Measurements from ENCODE around the gene ALKBH5.
A peak's percentile ranks its signal among the peaks of the same experiment; 100 is the strongest.

The ALKBH5 gene

DNA sequence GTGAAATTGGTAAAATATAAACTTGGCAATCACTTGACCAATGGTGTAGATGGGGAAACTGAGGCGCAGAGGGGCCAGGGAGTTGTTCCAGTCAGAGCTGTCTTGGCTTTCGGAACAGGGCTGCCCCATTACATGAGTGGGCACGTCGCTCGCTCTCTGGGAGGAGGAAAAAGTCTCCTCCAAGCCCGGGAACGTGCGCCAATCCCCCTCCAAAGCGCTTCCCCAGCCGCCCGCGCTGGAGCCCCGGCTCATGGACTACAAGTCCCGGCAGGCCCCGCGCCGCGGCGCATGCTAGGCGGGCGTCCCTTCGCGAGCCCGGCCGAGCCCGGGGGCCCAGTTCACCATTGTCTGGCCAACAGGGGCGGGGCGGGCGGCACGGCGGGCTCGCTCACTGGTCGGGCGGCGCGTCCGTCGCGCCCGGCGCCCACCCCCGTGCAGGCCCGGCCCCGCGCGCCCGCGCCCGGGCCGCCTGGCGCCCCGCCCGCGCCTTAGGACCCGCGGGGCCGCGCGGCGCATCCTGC lies 41.6 kb downstream of the ALKBH5 start, which contains the start of gene LLGL1:
Gene LLGL1 (plus strand): TSS at position 515 of the 521 bp plus-strand sequence. CDS start 48 bp downstream, outside the sequence.
- DNase-seq = peak; percentile 97

DNA sequence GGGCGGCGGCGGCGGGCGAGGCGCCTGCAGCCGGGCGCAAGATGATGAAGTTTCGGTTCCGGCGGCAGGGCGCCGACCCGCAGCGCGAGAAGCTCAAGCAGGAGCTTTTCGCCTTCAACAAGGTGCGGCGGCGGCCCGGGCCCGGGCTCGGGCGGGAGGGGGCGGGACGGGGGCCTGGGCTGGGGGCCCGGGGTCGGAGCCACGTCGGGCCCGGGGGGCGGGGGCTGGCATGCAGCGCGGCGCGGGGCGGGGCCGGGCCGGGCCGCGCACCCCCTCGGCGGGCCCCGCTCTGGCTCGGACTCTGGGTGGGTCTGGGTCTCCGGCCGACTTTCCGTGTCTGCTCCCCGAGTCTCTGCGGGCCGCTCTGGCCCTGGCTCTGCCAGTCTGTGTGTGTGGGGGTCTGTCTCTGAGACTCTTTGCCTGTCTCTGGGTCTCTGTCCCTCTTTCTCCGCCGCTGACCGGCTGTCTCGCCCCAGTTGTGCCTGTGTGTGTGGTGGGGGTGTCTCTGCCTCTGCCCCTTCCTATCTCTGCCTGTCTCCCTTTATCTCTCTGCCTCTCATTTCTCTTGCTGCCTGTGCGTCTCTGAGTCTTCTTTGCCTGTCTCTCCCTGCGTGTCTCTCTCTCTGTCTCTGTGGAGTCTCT lies 42.1 kb downstream of the ALKBH5 start:
- no peak for DNase-seq

DNA sequence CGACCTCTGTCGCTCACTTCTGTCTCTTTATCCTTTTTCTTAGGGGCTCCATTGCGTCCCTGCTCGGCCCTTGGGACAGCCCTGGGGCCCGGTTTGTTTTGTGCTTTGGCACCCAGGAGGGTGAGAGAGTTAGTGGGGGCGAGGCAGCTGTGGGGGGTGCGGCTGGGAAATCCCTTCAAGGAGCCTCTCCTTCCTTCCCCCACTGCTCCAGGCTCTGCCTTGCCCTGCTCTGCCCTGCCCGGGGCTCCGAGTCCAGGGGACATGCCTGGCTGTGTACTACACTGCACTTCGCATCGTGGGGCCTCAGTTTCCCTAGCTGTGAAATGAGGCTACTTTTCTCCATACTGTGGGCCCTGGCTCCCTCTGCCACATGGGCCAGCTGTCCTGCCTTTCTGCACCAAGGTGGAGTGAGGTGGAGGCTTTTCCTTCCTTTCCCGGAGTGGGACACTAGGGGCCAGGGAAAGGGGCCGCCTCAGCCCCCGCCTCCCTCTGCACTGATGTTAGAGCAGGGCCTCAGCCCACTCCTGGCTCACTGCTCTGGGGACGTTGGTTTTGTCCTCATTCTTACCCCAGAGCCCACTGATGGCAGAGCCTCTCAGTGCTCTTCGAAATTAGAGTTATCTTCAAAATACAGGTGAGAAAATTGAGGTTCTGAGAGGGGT lies 42.8 kb downstream of the ALKBH5 start:
- peak; percentile 22 for DNase-seq

DNA sequence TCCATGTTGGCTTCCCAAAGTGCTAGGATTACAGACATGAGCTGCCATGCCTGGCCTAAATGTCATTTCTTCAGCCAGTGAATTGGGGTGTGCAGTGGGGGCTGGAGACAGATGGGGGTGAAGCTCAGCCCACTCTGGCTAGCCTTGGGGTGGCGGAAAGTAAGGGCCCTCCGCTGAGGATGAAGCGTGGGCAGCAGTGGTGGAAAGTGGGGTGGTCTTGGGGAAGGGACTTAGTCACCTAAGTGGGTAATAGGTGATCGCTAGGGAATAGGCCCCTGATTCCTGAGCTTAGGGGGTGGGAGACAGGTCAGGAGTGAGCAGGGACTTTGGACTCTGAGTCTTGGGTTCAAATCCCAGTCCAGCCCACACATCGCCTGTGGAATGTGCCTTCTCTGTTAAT lies 44.0 kb downstream of the ALKBH5 start:
- no peak for DNase-seq

DNA sequence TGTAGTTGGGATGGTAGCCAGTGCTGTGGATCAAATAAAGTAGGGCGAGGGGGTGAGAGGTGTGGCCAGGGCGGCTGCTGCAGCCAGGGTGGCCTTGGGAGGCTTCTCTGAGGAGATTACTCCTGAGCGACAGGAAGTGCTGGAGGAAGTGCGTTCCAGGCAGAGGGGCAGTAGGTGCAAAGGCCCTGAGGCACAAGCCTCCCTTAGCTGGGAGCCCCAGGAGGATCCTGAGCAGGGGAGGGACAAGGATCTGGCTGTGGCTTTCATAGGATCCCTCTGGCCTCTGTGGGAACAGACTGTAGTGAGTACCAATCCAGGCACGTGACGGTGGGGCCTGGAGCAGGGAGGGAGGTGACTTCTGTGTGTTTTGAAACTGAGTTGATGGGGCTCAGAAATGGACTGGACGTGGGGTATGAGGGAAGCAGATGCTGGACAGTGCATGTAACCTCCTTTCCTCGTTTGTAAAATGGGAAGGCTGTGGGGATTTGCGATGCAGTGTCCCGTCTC lies 44.6 kb downstream of the ALKBH5 start:
- DNase-seq = no peak

DNA sequence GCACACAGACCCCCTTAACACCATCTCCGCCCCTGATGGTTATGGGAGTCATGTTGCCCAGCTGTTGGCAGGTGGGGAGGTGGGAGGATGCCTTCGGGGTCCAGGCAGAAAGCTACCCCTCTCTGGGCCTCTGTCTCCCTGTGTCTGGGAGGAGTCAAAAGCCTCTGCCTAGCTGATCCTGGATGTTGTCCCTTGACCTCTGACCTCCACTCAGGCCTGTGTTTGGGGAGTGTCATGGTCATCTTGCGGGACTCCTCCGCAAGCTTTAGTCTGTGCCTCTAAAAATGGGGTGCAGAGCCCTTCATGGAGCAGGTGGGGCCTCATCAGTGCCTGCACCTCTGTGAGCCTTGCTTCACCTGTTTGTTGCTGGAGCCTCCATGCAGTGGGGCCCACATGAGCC lies 45.6 kb downstream of the ALKBH5 start:
- DNase-seq = no peak

DNA sequence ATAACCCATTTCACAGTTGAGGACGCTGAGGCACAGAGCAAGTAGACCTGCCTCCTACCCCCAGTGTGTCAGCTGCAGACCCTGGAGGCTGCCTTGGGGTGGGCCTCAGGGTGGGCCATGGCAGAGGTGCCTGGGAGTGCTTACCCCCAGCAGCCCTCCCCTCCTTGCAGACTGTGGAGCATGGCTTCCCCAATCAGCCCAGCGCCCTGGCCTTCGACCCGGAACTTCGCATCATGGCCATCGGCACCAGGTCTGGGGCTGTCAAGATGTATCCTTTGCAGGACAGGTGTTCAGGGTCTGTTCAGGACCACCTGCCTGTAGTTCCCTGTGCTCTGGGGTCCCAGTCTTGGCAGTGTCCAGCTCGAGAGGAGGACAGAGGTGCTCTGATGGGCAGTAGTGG lies 46.1 kb downstream of the ALKBH5 start:
- DNase-seq = no peak

DNA sequence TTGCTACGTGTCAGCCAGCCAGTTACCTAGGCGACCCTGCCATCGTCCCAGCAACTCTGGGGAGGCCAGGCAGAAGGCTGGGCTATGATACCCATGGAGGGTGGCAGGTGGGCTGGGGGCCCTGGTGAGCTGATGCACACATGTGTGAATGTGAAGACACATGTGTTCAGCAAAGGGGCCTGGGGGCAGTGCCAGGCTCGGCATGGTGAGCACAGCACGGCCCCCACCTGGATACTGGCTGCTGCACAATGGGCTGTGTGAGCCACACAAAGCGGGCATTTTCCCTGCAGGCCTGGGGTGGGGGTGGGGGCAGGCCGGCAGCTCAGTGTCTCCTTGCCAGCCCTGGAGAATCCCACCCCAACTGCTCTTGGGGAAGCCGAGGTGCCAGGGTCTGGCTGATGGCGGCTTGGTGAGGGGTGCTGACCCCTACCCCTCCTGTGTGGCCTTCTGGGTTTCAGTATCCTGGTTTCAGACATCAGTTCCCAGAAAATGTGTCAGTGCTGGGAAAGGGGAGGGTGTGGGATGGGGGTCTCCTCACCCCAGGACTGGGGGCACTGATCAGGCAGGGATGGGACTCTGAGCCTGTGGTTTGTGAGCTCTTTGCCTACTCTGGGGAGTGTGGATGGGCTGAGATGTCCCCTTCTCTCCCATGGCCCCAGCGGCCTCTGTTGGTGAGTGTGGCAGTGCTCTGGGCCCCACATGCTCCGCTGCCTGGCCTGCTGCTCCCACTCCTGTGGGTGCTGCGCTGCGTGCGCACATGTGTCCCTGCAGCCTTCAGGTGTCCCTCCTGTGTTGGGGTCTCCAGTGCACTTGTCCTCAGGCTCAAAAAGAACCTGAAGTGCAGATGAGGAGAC lies 46.9 kb downstream of the ALKBH5 start:
- no peak for DNase-seq

DNA sequence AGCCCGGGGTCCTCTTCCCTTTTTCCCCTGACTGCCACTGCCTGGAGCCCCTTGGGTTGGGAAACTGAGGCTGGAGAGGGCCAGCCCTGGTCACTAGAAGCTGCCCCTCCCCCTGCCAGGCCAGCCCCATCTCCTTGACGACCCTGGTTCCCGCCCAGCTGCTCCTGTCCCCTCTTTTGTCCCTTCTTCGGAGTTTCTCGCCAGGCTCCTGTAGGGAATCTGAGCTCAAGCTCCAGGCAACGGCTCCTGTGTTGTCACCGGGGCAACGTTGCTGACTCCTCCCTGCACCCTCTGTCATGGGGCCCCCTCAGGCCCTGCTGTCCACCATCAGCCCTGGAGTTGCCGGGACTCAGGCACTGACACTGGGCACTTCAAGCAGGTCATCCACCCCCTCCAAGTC lies 47.5 kb downstream of the ALKBH5 start:
- no peak for DNase-seq

DNA sequence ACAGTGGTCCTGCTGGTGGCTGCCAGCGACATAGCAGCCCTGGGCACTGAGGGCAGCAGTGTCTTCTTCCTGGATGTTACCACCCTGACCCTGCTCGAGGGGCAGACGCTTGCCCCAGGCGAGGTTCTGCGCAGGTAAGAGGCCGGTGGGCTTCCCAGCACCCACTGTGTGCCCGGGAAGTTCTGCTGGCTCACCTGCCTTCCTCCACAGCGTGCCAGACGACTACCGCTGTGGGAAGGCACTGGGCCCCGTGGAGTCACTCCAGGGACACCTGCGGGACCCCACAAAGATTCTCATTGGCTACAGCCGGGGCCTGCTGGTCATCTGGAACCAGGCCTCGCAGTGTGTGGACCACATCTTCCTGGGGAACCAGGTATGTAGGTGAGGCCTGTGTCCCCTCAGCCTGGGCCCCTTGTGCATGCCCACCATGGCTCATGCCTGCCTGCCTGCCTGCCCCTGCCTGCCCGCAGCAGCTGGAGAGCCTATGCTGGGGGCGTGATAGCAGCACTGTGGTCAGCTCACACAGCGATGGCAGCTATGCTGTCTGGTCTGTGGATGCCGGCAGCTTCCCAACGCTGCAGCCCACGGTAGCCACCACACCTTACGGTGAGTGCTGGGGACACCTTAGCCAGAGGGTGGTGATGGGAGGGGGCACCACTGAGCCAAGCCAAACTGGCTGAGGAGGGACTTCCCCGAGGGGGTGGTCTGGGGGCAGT lies 50.3 kb downstream of the ALKBH5 start:
- DNase-seq = no peak

DNA sequence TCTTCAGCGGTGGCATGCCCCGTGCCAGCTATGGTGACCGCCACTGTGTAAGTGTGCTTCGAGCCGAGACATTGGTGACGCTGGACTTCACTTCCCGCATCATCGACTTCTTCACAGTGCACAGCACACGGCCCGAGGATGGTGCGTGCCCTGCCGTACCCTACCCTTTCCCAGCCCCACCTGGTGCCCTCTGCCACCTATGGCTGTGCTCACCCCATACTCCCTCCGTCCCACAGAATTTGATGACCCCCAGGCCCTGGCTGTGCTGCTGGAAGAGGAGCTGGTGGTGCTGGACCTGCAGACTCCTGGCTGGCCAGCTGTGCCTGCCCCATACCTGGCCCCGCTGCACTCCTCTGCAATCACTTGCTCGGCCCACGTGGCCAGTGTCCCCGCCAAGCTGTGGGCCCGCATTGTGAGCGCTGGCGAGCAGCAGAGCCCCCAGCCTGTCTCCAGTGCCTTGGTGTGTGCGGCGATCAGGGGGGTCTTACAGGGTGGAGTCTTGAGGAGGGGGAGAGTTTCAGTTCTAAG lies 51.3 kb downstream of the ALKBH5 start:
- no peak for DNase-seq

DNA sequence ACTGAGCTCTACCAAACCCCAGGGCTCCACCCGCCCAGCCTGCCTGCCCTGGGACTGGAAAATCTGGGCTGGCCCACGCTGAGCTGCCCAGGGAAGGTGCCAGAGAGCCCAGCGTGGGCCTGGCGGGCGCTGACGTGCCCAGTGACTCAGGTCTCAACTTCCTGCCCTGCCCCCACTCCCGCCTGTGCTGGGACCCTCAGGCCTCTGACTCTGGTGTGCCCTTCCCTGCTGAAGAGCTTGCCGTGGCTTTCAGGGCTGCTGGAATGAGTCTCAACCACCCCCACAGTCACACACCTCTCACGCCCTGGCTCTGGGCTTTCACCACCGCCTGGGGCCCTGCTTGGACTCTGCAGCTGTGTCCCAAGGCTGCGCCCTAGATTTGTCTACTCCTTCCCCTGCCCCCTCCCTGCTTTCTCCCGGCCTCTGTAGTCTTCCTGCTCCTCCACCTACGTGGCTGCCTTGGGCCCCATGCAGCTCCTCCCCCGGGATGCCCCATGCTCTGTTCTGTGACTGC lies 52.2 kb downstream of the ALKBH5 start:
- no peak for DNase-seq

DNA sequence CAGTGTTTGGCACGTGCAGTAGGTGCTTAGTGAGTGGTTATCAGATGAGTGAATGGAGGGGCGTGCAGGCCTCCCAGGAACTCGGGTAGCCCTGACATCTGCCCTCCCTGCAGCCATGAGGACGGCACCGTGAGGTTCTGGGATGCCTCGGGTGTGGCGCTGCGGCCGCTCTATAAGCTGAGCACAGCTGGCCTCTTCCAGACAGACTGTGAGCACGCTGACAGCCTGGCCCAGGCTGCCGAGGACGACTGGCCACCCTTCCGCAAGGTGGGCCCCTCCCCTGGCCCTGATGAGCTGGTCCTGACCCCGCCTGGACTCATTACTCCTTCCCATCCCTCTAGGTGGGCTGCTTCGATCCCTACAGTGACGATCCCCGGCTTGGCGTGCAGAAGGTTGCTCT lies 52.9 kb downstream of the ALKBH5 start:
- DNase-seq = no peak

DNA sequence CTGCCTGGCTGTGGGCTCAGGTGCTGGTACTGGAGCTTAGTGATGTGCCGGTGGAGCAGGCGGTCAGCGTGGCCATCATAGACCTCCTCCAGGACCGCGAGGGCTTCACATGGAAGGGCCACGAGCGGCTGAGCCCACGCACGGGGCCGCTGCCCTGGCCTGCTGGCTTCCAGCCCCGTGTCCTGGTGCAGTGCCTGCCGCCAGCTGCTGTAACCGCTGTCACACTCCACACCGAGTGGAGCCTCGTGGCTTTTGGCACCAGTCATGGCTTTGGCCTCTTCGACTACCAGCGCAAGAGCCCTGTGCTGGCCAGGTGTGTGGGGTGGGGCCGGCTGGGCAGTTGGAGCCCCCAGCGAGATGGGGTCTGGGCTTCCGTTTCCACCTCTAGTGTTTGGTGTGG lies 53.8 kb downstream of the ALKBH5 start:
- DNase-seq = no peak

DNA sequence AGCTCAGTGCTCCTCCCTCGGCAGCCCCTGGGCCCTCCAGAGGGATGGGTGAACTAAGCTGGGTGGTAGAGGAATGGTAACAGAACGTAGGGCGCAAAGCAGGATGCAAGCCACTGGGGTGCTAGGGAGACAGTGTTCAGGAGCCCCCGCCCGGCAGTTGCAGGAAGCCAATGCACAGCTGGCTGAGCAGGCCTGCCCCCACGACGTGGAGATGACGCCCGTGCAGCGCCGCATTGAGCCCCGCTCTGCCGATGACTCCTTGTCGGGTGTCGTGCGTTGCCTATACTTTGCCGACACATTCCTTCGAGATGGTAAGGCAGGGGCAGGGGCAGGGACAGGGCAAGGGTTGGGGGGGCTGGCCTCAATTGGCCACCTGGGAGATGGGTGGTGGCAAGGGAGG lies 54.7 kb downstream of the ALKBH5 start:
- DNase-seq = no peak

DNA sequence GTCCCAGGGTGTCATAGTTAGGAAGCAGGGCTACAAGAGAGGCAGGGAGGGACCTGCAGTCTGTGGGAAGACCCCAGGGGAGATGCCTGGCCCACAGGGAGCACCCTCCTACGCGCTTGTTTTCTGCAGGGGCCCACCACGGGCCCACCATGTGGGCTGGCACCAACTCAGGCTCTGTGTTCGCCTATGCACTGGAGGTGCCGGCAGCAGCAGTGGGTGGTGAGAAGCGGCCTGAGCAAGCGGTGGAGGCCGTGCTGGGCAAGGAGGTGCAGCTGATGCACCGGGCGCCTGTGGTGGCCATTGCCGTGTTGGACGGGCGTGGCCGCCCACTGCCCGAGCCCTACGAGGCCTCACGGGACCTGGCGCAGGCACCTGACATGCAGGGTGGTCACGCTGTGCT lies 56.8 kb downstream of the ALKBH5 start:
- DNase-seq = no peak

DNA sequence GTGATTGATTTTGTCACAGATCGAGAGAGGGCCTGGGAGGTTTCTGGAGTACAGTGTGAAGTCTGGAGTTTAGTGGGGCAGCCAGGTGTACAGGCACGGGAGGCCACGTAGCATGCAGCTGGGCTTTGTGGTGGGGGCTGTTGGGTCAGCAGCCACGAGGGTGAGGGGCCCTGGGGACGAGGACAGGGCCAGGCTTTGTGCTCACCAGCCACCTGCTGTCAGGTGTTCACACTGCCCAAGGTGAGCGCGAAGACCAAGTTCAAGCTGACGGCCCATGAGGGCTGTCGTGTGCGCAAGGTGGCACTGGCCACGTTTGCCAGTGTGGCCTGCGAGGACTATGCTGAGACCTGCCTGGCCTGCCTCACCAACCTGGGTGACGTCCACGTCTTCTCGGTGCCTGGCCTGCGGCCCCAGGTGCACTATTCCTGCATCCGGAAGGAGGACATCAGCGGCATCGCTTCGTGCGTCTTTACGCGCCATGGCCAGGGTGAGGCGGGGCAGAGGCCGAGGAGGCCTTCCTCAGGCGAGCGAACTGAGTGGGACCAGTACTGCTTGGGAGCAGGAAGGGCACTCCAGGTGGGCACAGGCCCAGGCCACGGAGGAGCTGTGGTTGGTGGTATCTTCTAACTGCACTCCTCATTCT lies 57.7 kb downstream of the ALKBH5 start:
- DNase-seq = no peak

DNA sequence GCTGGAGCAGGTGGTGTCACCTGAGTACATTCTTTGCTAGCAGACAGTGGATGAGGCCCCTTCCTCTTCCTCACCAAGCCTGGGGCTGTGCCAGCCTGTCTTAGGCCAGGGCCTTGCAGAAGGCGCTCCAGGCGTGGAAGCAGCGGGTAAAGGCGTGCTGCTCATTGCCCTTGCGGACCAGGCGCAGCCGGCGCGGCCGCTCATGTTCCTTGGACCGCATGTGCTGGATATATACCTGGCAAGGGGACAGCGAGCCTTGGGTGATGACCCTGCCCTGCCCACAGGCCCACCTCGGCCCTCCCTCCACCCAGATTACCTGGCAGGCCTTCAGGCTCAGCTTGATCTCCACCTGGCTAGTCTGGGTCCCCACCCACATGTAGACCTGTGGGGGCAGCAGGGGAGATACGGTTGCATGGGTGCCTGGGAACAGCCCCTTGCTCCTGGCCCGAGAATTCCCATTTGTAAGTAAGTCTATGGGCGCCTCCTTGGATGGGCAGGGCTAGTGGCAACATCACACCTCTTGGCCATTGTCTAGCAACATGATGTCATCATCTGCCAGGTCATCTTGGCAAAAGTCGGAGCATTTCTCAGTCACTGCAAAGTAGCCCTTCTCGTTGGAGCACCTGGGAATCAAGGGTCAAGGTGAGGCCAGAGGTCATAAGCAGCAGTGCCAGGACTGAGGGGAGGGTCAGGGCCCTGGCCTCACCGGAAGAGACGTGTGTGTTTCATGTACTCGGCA lies 61.6 kb downstream of the ALKBH5 start:
- no peak for DNase-seq

DNA sequence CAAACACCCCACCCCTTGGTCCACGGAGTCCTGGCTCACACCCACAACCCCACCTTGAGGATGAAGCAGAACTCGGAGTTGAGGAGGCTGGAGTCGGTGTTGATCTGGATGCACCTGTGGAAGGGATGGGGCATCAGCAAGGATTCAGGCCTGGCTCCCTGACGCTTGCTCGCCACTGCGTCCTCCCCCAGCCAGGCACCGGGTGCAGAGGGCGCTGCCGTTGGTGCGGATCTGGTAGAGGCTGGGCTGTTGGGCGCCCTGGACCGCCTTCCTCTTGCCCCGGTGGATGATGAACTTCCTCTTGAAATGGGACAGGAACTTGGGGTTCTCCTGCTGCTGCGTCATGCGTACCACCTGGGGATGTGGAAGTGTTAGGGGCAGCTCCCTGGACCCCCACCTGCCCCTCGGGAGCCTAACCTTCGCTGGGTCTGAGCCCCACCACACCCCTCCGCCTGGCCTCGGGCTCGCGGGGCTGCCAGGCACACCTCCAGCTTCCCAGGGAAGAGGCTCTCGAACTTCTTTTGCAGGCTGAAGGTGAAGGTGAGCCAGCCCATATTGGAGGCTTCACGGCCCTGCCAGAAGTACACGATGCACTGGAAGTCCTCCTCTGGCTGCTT lies 62.6 kb downstream of the ALKBH5 start:
- no peak for DNase-seq

DNA sequence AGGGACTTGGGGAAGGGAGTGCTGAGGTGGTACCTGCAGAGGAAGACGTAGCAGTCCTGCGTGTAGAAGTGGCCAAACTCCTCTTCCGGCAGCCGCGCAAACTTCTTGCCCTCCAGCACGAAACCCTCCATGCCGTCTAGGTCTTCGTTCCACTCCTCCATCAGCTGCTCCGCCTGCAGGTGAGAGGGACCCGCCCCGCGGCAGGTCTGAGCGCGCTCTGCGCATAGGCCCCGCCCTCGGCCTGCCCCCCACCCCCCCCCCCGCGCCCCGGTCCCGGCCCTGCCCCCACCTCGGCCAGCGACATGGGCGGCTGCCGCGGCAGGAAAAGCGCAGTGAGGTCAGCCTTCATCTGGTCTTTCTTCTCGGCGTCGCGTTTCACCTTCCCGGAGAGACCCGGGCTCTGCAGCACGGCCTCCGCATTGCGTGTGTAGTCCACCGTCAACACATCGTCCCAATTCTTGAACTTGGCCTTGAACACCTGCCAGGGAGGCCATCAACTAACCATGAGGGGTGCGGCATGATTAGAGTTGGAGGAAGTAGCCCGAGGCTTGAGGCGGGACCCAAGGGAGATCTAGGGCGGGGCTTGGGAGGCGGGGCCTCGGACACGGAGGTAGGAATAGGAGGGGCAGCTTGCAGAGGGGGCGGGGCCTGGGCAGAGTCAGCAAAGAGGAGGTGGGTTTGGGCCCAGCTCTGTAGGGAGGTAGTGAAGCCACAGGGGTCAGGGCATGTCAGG lies 63.4 kb downstream of the ALKBH5 start:
- peak; percentile 63 for DNase-seq
